ENCODE measurements around the gene TTBK1. TPM values are rescaled to one million over a fixed set of nuclear protein-coding genes. Genes with fewer than 3 reads are reported as not detected.

The TTBK1 gene
- total and polyA plus RNA-seq, 10 of the 15 experiments (the other 5 are each of a cell fraction or from before 2014, with no cell fraction given): 0.05 to 0.27 TPM; not detected in 8

DNA sequence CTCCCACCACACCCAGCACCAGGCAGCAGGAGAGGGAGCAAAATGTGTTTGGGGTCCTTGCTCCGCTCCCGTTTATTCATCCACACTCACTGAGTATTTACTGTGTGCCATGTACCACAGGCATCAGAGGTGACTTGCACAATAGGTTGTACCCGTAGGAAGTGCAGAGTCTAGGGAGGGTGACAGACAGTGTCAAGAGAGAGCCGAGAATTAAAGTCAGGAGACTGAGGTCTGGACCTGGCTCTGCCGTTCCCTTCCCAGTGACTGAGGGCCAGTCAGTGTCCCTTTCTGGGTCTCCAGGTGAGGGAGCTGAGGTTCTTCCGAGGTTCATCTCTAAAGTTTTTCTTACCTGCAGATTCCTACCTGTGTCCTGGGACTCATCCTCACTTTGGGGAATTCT lies 22.3 kb downstream of the TTBK1 start:
- DNase-seq (ENCODE audit: low read depth, low spot score): no peak
- H3K4me3 ChIP-seq: no peak overlapping the region
- no peaks in the 10 kb centered on the region for H3K79me2 ChIP-seq (ENCODE audit: control insufficient read depth, insufficient read depth, low read length)
- ChIA-PET POLR2A (no interaction called here), CTCF (interaction anchor here (1.0 to 6.1 kb wide), 6 partner anchors 43 to 240 kb away, joined by 3 to 56 read pairs (median 9); partner anchors contain the start of gene CRIP3), RAD21 (ENCODE audit: unreplicated experiment) (interaction anchor here (1.0 to 6.9 kb wide), 5 partner anchors 49 to 241 kb away, joined by 3 to 44 read pairs (median 17); no protein-coding TSS in a partner anchor), SMC1A (ENCODE audit: uncharacterized antibody, unreplicated experiment) (interaction anchor here (0.6 to 3.1 kb wide), 7 partner anchors 69 to 241 kb away, joined by 3 to 14 read pairs (median 4); no protein-coding TSS in a partner anchor)
- TF ChIP-seq NFYA (IDR thresholded peaks at IDR 0.05; ENCODE audit: borderline replicate concordance, low read depth, low read length) (no peak), MXI1 (IDR thresholded peaks at IDR 0.05; ENCODE audit: low read depth, low read length) (no peak), RAD51 (IDR thresholded peaks at IDR 0.05) (no peak), ZNF24 (IDR thresholded peaks at IDR 0.05) (no peak), SPI1 (IDR thresholded peaks at IDR 0.05; ENCODE audit: borderline replicate concordance, insufficient read depth, low read depth, low read length) (no peak), SRF (IDR thresholded peaks at IDR 0.05; ENCODE audit: low read depth in 2 of 2, low read length in 2 of 2) (no peak), TBL1XR1 (IDR thresholded peaks at IDR 0.05; ENCODE audit: low read depth, low read length) (no peak)
- TF ChIP-seq, protein P1, sequence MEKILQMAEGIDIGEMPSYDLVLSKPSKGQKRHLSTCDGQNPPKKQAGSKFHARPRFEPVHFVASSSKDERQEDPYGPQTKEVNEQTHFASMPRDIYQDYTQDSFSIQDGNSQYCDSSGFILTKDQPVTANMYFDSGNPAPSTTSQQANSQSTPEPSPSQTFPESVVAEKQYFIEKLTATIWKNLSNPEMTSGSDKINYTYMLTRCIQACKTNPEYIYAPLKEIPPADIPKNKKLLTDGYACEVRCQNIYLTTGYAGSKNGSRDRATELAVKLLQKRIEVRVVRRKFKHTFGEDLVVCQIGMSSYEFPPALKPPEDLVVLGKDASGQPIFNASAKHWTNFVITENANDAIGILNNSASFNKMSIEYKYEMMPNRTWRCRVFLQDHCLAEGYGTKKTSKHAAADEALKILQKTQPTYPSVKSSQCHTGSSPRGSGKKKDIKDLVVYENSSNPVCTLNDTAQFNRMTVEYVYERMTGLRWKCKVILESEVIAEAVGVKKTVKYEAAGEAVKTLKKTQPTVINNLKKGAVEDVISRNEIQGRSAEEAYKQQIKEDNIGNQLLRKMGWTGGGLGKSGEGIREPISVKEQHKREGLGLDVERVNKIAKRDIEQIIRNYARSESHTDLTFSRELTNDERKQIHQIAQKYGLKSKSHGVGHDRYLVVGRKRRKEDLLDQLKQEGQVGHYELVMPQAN (conservative IDR thresholded peaks at IDR 0.05): no peak
- H3K27ac ChIP-seq (ENCODE audit: control insufficient read depth, insufficient read depth): no peak overlapping the region
- no TSS peak for BruUV-seq (replicated peaks)
- intact Hi-C loops (cut with micrococcal nuclease; ENCODE audit: unreplicated experiment): no loop called here
- in situ Hi-C loops (cut with MboI): no loop called here
- no peak overlapping the region for H3K9ac ChIP-seq (ENCODE audit: control insufficient read depth, insufficient read depth, low read length)
- FAIRE-seq: no peak
- no peaks in the 10 kb centered on the region for H3K9me3 ChIP-seq (replicated peaks; ENCODE audit: control insufficient read depth, insufficient read depth, low read length)
- no peak overlapping the region for H3K4me2 ChIP-seq (ENCODE audit: control insufficient read depth, insufficient read depth)
- no peak for ATAC-seq
- 65% methylated on average over 6 of the region's 6 CpGs for WGBS (ENCODE audit: insufficient coverage, insufficient replicate concordance, low lambda C conversion rate, missing lambda C conversion rate)
- peaks cover 12% of the 10 kb centered on the region for H3K4me1 ChIP-seq (ENCODE audit: control insufficient read depth, insufficient read depth, low read length)
- no peaks in the 10 kb centered on the region for H3K27me3 ChIP-seq (replicated peaks in 1 of 2; ENCODE audit: control insufficient read depth in 2 of 2, insufficient read depth in 2 of 2, low read length in 1 of 2)
- no peaks in the 10 kb centered on the region for H4K20me1 ChIP-seq (ENCODE audit: control insufficient read depth, insufficient read depth)
- H3K36me3 ChIP-seq (ENCODE audit: control insufficient read depth in 2 of 2, insufficient read depth in 2 of 2, low read length in 1 of 2): no peaks in the 10 kb centered on the region
- no peak overlapping the region for H2AFZ ChIP-seq (ENCODE audit: control insufficient read depth, low read depth, low read length)

Data from GM12878 (cell line).